Right ventricle myocardium inferior (tissue), 1 donor: ENCODE results near the gene PACS1. TPM values are rescaled to one million over a fixed set of nuclear protein-coding genes. Genes with fewer than 3 reads are reported as not detected.
"Not testable (repeated sequence)": the region's sequence is repeated elsewhere in the genome, so short reads cannot be mapped to it uniquely, and the experiment has no call there.

Source experiments
- ATAC-seq: fragments of 200-7000 bp; cut with Tn5 transposase; one replicate; pipeline ENCODE4 v1.9.1; 2020; ENCODE audit warnings: mild to moderate bottlenecking, moderate library complexity
- DNase-seq: peaks from one replicate; pipeline ENCODE4 v3.0.0; 2021; ENCODE audit errors: missing footprints
- intact Hi-C: fragments of 100-400 bp; cut with DNase I; formaldehyde crosslinking; loops from one replicate; pipeline ENCODE4 v1.11.0; 2022
- total RNA-seq: library from RNA; stranded (reverse); fragmentation: NEBNext Ultra II Directional; extraction: Animal tissue kit (Norgen Biotek cat#: 25700); gene quantifications from one replicate; pipeline ENCODE4 v1.2.1, GENCODE V29; 2021
- donor health status: DM: no; HTN: yes; CAD: no; lungs with severe emphysema.

The PACS1 gene
- total RNA-seq, 1 donor from 2014 or later: 50.7 TPM

GRCh38 chr11:66251809-66252208, 181.7 kb downstream of the PACS1 start:
- no peak for ATAC-seq
- DNase-seq: no peak
- intact Hi-C loops: no loop called here

- DNase-seq, ATAC-seq, intact Hi-C loops: not testable (repeated sequence)
Measured at GRCh38 chr11:66253081-66253480, 183.0 kb downstream of the PACS1 start.

GRCh38 chr11:66258473-66258893, 188.4 kb downstream of the PACS1 start:
- ATAC-seq (peak; percentile 1), DNase-seq (no peak)
- intact Hi-C loops: loop anchor here (1.0 kb wide), 1 partner anchor 36 kb away; no protein-coding TSS in a partner anchor

- ATAC-seq (no peak), DNase-seq (no peak)
- intact Hi-C loops: no loop called here
Measured at GRCh38 chr11:66259225-66259624, 189.2 kb downstream of the PACS1 start.

GRCh38 chr11:66259956-66260355, 189.9 kb downstream of the PACS1 start:
- DNase-seq (no peak), ATAC-seq (no peak)
- intact Hi-C loops: no loop called here

- DNase-seq (no peak), ATAC-seq (no peak)
- intact Hi-C loops: no loop called here
Measured at GRCh38 chr11:66261578-66261977, 191.5 kb downstream of the PACS1 start.

GRCh38 chr11:66262191-66262590, 192.1 kb downstream of the PACS1 start:
- intact Hi-C loops: no loop called here
- DNase-seq (no peak), ATAC-seq (no peak)

- intact Hi-C loops: no loop called here
- no peak for DNase-seq
- no peak for ATAC-seq
Measured at GRCh38 chr11:66262696-66263095, 192.6 kb downstream of the PACS1 start.

- ATAC-seq (no peak), DNase-seq (no peak)
- intact Hi-C loops: no loop called here
Measured at GRCh38 chr11:66263231-66263630, 193.2 kb downstream of the PACS1 start.

- DNase-seq: no peak
- intact Hi-C loops: no loop called here
- ATAC-seq: no peak
Measured at GRCh38 chr11:66263785-66264184, 193.7 kb downstream of the PACS1 start.

GRCh38 chr11:66264383-66264782, 194.3 kb downstream of the PACS1 start:
- intact Hi-C loops: no loop called here
- DNase-seq (no peak), ATAC-seq (no peak)

- ATAC-seq (no peak), DNase-seq (no peak)
- intact Hi-C loops: no loop called here
Measured at GRCh38 chr11:66264914-66265313, 194.8 kb downstream of the PACS1 start.

- intact Hi-C loops: no loop called here
Measured at GRCh38 chr11:66265531-66266377, 195.7 kb downstream of the PACS1 start.

GRCh38 chr11:66266378-66267038, 196.4 kb downstream of the PACS1 start:
- DNase-seq (no peak), ATAC-seq (no peak)
- intact Hi-C loops: no loop called here

More at GRCh38 chr11:66265531-66266377, 195.7 kb downstream of the PACS1 start:
- DNase-seq: no peak
- ATAC-seq: no peak

- DNase-seq (no peak), ATAC-seq (no peak)
- intact Hi-C loops: no loop called here
Measured at GRCh38 chr11:66267039-66267378, 196.9 kb downstream of the PACS1 start.

GRCh38 chr11:66267379-66268243, 197.5 kb downstream of the PACS1 start:
- intact Hi-C loops: no loop called here
- DNase-seq (peak; percentile 95), ATAC-seq (peak; percentile 88)

- DNase-seq (peak; percentile 100), ATAC-seq (peak; percentile 94)
- intact Hi-C loops: no loop called here
Measured at GRCh38 chr11:66268244-66268951, 198.3 kb downstream of the PACS1 start, which contains the start of gene RAB1B. Gene RAB1B (plus strand): TSS chr11:66268639. CDS start chr11:66268680, 41 bp downstream.
